Endothelial cell (in vitro differentiated cells): ENCODE data around the gene PPFIA3. TPM values are rescaled to one million over a fixed set of nuclear protein-coding genes. Genes with fewer than 3 reads are reported as not detected.

Experiments
- DNase-seq: peaks from one replicate; pipeline ENCODE4 v3.0.0; 2021; ENCODE audit warnings: low spot score
- H3K27ac Mint-ChIP-seq: one replicate; pipeline ENCODE4 v1.8.0; 2021; ENCODE audit warnings: mixed read lengths, inconsistent platforms; ENCODE audit not compliant: unreplicated experiment
- H3K27me3 Mint-ChIP-seq: one replicate; pipeline ENCODE4 v1.8.0; 2021; ENCODE audit warnings: mild to moderate bottlenecking, moderate library complexity, mixed read lengths, inconsistent platforms; ENCODE audit not compliant: unreplicated experiment
- H3K36me3 Mint-ChIP-seq: one replicate; pipeline ENCODE4 v1.8.0; 2021; ENCODE audit warnings: mild to moderate bottlenecking, low read depth, mixed read lengths, inconsistent platforms; ENCODE audit not compliant: unreplicated experiment
- H3K4me1 Mint-ChIP-seq: one replicate; pipeline ENCODE4 v1.8.0; 2021; ENCODE audit warnings: mild to moderate bottlenecking, mixed read lengths, inconsistent platforms; ENCODE audit not compliant: unreplicated experiment
- H3K4me3 Mint-ChIP-seq: one replicate; pipeline ENCODE4 v1.8.0; 2021; ENCODE audit warnings: mild to moderate bottlenecking, mixed read lengths, inconsistent platforms; ENCODE audit not compliant: unreplicated experiment
- H3K9me3 Mint-ChIP-seq: one replicate; pipeline ENCODE4 v1.8.0; 2021; ENCODE audit warnings: mixed read lengths, inconsistent platforms; ENCODE audit not compliant: unreplicated experiment
- CTCF ChIP-seq: fragments of 200-600 bp; sonication (generic); IDR thresholded peaks from one replicate; pipeline ENCODE4 v1.5.0; 2021; ENCODE audit warnings: antibody characterized with exemption; ENCODE audit not compliant: unreplicated experiment
- total RNA-seq: library from RNA; stranded (reverse); fragmentation: NEBNext Ultra II Directional; extraction: Animal tissue kit (Norgen Biotek cat#: 25700); gene quantifications from one replicate; pipeline ENCODE4 v1.2.1, GENCODE V29; 2021; ENCODE audit not compliant: unreplicated experiment

PPFIA3 gene
- total RNA-seq, 1 donor from 2014 or later, result 19.7 TPM

- Mint-ChIP-seq H3K27me3 (peaks cover 5% of the 10 kb centered on the region), H3K9me3 (no peaks in the 10 kb centered on the region), H3K36me3 (peaks cover 38% of the 10 kb centered on the region), H3K27ac (no peak overlapping the region), H3K4me1 (peaks cover 7% of the 10 kb centered on the region), H3K4me3 (no peak overlapping the region)
- DNase-seq, result no peak
- TF ChIP-seq CTCF, result no peak
Observed at GRCh38 chr19:49102303-49102702, 17.0 kb upstream of the PPFIA3 start.

DNA sequence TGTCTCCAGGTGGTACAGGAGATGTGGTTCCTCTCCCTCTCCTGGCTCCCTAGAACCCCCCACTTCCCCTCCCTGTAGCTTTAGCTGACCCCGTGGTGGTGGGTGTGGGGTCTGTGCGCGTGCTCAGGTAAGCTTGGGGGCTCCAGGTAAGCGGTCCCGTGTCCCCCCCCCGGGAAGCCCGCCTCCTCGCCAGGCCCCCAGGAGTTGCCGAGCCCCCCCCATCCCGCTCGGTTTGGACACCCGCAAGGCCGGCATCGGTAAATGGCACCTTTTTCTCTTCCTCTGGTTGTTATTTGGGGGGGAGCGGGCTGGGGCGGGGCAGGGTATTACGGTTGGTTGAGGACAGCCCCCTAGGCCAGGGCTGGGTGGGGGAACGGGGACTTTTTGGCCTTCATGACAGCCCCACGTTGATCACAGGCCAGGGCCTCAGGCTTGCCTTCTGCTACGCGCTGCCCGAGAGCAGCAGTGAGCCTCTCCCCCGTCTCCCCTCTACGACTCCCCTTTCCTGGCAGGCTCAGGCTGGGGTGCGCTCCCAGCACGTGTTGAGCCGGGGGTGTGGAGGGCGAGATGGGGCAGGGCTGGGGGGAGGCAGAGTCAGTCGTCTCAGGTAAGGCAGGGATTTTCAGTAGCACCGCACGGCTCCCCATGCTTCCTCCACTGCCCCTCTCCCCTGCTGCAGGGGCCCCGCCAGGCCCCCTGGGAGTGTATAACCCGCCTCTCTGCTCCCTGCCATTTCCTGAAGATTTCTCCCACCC, 15.8 kb upstream of the PPFIA3 start:
- TF ChIP-seq CTCF, result no peak
- DNase-seq, result no peak
- Mint-ChIP-seq H3K4me3 (no peak overlapping the region), H3K36me3 (peaks cover 32% of the 10 kb centered on the region), H3K4me1 (peaks cover 7% of the 10 kb centered on the region), H3K27me3 (peaks cover 6% of the 10 kb centered on the region), H3K9me3 (no peaks in the 10 kb centered on the region), H3K27ac (no peak overlapping the region)

DNA sequence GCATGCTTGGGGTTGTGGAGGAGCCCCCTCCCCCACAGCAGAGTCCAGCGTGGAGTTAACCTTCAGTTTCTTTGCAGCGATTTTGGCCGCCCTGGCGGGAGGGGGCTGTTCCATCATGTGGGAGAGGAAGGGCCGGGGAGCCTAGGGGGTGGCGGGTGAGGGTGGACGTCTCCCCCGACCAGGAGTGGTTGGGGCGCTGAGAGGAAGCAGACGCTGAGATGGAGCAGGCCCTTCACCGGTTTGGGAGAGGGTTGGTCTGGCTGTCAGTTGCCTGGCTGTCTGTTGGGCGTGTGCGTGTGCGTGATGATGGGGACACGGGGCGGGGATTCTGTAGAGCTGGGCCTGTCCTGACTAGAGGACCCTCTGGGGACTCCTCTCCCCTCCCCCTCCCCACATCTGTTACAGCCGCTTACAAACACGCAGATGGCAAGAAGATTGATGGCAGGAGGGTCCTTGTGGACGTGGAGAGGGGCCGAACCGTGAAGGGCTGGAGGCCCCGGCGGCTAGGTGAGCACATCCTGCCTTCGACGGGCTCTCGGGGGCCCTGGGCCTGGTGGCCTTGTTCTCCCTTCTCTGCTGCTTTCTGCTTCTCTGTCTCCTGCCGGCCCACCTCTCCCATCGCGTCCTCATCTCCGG, 15.0 kb upstream of the PPFIA3 start:
- DNase-seq, result no peak
- Mint-ChIP-seq H3K27me3 (peaks cover 9% of the 10 kb centered on the region), H3K4me3 (peak overlapping the region; percentile 29), H3K9me3 (no peaks in the 10 kb centered on the region), H3K27ac (no peak overlapping the region), H3K4me1 (peaks cover 15% of the 10 kb centered on the region), H3K36me3 (peaks cover 33% of the 10 kb centered on the region)
- TF ChIP-seq CTCF, result no peak

DNA sequence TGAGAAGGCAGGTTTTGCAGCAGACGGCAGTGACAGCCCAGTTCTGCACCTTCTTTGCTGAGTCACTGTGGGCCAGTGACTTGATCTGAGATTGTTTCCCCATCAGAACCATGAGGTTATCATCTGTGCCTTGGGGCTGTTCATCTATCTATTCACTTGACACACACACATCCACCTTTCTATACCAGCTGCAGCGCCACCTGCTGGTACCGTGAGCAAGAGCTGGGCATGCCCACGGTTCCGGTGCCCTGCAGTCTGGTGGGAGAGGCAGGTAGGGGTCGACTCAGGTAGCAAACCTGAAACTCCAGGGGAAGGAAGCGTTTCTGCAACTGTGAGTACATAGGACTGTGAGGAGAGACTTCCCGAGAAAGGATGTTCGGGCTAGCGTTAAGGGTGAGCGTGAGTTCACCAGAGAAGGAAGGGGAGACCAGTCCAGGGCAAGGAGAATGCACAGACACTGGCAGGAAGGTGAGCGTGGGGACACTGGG, 12.7 kb upstream of the PPFIA3 start:
- Mint-ChIP-seq H3K4me3 (peak overlapping the region; percentile 86), H3K27ac (no peak overlapping the region), H3K36me3 (peaks cover 24% of the 10 kb centered on the region), H3K9me3 (no peaks in the 10 kb centered on the region), H3K4me1 (peaks cover 20% of the 10 kb centered on the region), H3K27me3 (peaks cover 10% of the 10 kb centered on the region)
- peak; percentile 82 for TF ChIP-seq CTCF
- peak; percentile 68 for DNase-seq
